ENCODE measurements around the gene TRIP6.
A peak's percentile ranks its signal among the peaks of the same experiment; 100 is the strongest.
"Not testable (repeated sequence)": the region's sequence is repeated elsewhere in the genome, so short reads cannot be mapped to it uniquely, and the experiment has no call there.

The TRIP6 gene

GRCh38 chr7:100839361-100839760 is 27.8 kb upstream of the TRIP6 start:
- no peak for DNase-seq

GRCh38 chr7:100840470-100841100 is 26.6 kb upstream of the TRIP6 start:
- no peak for DNase-seq

GRCh38 chr7:100847360-100847759 is 19.8 kb upstream of the TRIP6 start:
- no peak for DNase-seq

- peak; percentile 82 to 84 for DNase-seq
These were observed 14.9 kb upstream of the TRIP6 start, which contains the start of gene SLC12A9 for GRCh38 chr7:100852048-100852872. SLC12A9 (plus strand) TSS chr7:100852713; CDS start chr7:100854198, 1,485 bp downstream.

GRCh38 chr7:100854146-100854895 is 12.9 kb upstream of the TRIP6 start:
- DNase-seq, result no peak

GRCh38 chr7:100854899-100855298 is 12.3 kb upstream of the TRIP6 start:
- not testable (repeated sequence) for DNase-seq

- DNase-seq, result no peak
These were observed 11.7 kb upstream of the TRIP6 start for GRCh38 chr7:100855515-100855914.

GRCh38 chr7:100856871-100857282 is 10.3 kb upstream of the TRIP6 start:
- no peak for DNase-seq

GRCh38 chr7:100859856-100860255 is 7.3 kb upstream of the TRIP6 start:
- DNase-seq, result no peak

- DNase-seq, result no peak
These were observed 6.2 kb upstream of the TRIP6 start for GRCh38 chr7:100860702-100861615.

- no peak for DNase-seq
These were observed 5.6 kb upstream of the TRIP6 start for GRCh38 chr7:100861616-100861985.

GRCh38 chr7:100863406-100863950 is 3.7 kb upstream of the TRIP6 start:
- no peak for DNase-seq

GRCh38 chr7:100864263-100864845 is 2.8 kb upstream of the TRIP6 start:
- DNase-seq, result no peak

GRCh38 chr7:100865372-100865911 is 1.7 kb upstream of the TRIP6 start:
- no peak for DNase-seq

- DNase-seq, result peak; percentile 29 to 31
These were observed 1.1 kb upstream of the TRIP6 start for GRCh38 chr7:100865938-100866728.

- DNase-seq, result no peak
These were observed 503 bp upstream of the TRIP6 start for GRCh38 chr7:100866729-100867039.

GRCh38 chr7:100867776-100868485 is 744 bp downstream of the TRIP6 start:
- no peak for DNase-seq

GRCh38 chr7:100873599-100874299 is 6.6 kb downstream of the TRIP6 start:
- no peak for DNase-seq

GRCh38 chr7:100874300-100874576 is 7.1 kb downstream of the TRIP6 start:
- no peak for DNase-seq
